ENCODE data around the gene DCT.

- TF ChIP-seq CTCF (IDR thresholded peaks at IDR 0.05; ENCODE audit: low read depth, low read length) (no peak), POLR2A (IDR thresholded peaks at IDR 0.05; ENCODE audit: extremely low read depth, insufficient read length) (no peak), MYC (IDR thresholded peaks at IDR 0.05; ENCODE audit: low read depth, low read length) (no peak)
These were observed 569 bp downstream of the DCT start for GRCh38 chr13:94478913-94479312.

Data from NB4 (cell line).